Measurements from ENCODE around the gene GTF3C5. TPM values are rescaled to one million over a fixed set of nuclear protein-coding genes. Genes with fewer than 3 reads are reported as not detected.
A peak's percentile ranks its signal among the peaks of the same experiment; 100 is the strongest.

Gene GTF3C5
- total RNA-seq, 1 experiment from 2014 or later = 104 TPM

GRCh38 chr9:133058071-133058470, 27.3 kb downstream of the GTF3C5 start (continued):
- TF ChIP-seq AFF4 (CRISPR knock-in tag; IDR thresholded peaks at IDR 0.05; ENCODE audit: borderline replicate concordance) = no peak
- TF ChIP-seq HMGA2 (CRISPR knock-in tag; IDR thresholded peaks at IDR 0.05) = no peak
- no peak for TF ChIP-seq ELF4 (CRISPR knock-in tag; IDR thresholded peaks at IDR 0.05; ENCODE audit: low read depth)
- no peak for TF ChIP-seq ZNF138 (CRISPR knock-in tag; conservative IDR thresholded peaks at IDR 0.05)
- TF ChIP-seq ZBTB21 (CRISPR knock-in tag; IDR thresholded peaks at IDR 0.05; ENCODE audit: borderline replicate concordance) = no peak

GRCh38 chr9:133058550-133059320, 27.9 kb downstream of the GTF3C5 start:
- Mint-ChIP-seq H3K4me3 (no peak overlapping the region), H3K9me3 (no peaks in the 10 kb centered on the region), H3K27me3 (ENCODE audit: low read depth) (no peaks in the 10 kb centered on the region), H3K27ac (peak overlapping the region; percentile 89), H3K36me3 (peaks cover 24% of the 10 kb centered on the region), H3K4me1 (peaks cover 35% of the 10 kb centered on the region)
- no peak for DNase-seq (ENCODE audit: low spot score)
- no peak for TF ChIP-seq PRDM15 (CRISPR knock-in tag; IDR thresholded peaks at IDR 0.05)
- no peak for ATAC-seq
- CTCF ChIA-PET = interaction anchor here (3.0 kb wide), 1 partner anchor 85 kb away, joined by 13 read pairs; no protein-coding TSS in a partner anchor
- POLR2A ChIA-PET = no interaction called here

GRCh38 chr9:133059623-133060022, 28.8 kb downstream of the GTF3C5 start:
- H3K36me3 Mint-ChIP-seq = peaks cover 19% of the 10 kb centered on the region
- H3K4me3 Mint-ChIP-seq = no peak overlapping the region
- DNase-seq (ENCODE audit: low spot score) (no peak), ATAC-seq (no peak)
- H3K27me3 Mint-ChIP-seq (ENCODE audit: low read depth) = no peaks in the 10 kb centered on the region
- H3K9me3 Mint-ChIP-seq = no peaks in the 10 kb centered on the region
- H3K27ac Mint-ChIP-seq = 0 out of 2 replicates have a peak overlapping the region, but pooled peaks have one; percentile 5
- POLR2A ChIA-PET = no interaction called here
- CTCF ChIA-PET = interaction anchor here (0.6 to 3.0 kb wide), 6 partner anchors 10 to 126 kb away, joined by 3 to 13 read pairs (median 6); partner anchors contain the start of gene GTF3C5
- peaks cover 35% of the 10 kb centered on the region for H3K4me1 Mint-ChIP-seq
- TF ChIP-seq ZNF423 (CRISPR knock-in tag; IDR thresholded peaks at IDR 0.05) = 0 out of 2 replicates have a peak, but pooled peaks have one; percentile 30
- TF ChIP-seq ZNF532 (CRISPR knock-in tag; IDR thresholded peaks at IDR 0.05; ENCODE audit: borderline replicate concordance) = no peak
- no peak for TF ChIP-seq KAT7 (CRISPR knock-in tag; IDR thresholded peaks at IDR 0.05; ENCODE audit: borderline replicate concordance)
- no peak for TF ChIP-seq USF2 (CRISPR knock-in tag; IDR thresholded peaks at IDR 0.05)
- no peak for TF ChIP-seq CTCF (IDR thresholded peaks at IDR 0.05)
- TF ChIP-seq ZNF425 (CRISPR knock-in tag; conservative IDR thresholded peaks at IDR 0.05) = no peak

All from WTC11 (cell line).